ENCODE results near the gene LY6G6F.
A peak's percentile ranks its signal among the peaks of the same experiment; 100 is the strongest.

Gene LY6G6F

DNA sequence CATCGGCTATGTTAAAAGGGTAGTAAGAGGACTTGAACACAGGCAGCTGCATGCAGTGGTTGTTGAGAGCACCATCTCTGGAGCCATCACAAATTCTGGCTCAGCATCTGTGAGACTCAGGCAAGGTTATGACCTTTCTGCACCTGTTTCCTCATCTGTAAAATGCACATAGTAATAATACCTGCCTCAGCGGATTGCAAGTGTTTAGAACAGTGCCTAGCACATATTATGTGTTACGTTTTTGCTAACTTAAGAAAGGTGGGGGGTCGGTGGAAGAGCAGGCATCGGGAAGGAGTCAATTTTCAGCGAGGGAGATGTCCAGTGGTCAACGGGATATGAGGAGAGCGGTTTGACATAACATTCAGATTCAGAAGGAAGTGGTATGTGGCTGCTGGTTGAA is 28.7 kb upstream of the LY6G6F start:
- DNase-seq: no peak

DNA sequence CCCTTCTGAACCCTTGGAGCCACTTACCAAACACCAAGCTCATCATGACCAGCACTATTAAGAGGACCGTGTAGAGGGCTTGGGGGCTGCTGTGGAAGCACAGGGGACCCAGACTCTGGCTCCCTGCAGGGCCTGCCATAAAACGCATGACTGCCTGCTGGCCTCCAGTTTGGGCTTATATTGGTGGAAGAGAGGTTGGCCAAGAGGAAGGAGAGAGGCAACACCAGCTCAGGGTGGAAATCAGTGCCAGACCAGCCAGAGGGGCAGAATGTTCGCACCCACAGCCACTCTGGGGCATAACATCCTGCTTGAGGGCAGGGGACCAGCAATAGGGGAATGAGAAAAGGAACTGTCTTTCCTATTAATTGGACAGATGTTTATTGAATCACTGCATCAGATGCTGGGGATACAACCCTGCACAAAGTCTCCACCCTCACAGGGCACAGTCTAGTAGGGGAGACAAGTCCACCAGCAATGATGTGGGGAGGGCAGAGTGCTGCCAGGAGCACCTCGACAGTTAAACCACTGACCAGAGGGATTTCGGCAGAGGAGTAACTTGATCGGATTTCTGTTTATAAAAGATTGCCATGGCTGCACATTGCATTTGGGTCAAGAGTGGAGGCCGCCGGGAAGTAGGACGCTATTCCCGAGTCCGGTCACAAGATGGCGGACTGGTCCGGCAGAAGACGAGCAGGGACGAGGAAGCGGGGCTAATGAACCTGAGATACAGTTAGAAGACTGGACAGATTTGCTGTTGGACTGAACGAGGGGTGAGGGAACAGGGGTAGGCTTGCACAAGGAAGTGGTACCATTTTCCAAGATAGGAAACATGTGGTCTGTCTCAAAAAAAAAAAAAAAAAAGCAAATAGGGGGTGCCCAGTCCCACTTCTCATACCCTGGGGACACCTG is 26.2 kb upstream of the LY6G6F start, which contains the start of gene LY6G5C:
LY6G5C (minus strand) TSS at position 842 of the 909 bp plus-strand sequence; CDS start at position 148, 694 bp downstream.
- DNase-seq: peak; percentile 95

- peak; percentile 68 for DNase-seq
Observed at GRCh38 chr6:31681135-31681671, 25.5 kb upstream of the LY6G6F start.

GRCh38 chr6:31683591-31683990 is 23.1 kb upstream of the LY6G6F start:
- DNase-seq: no peak

GRCh38 chr6:31686483-31686882 is 20.2 kb upstream of the LY6G6F start:
- no peak for DNase-seq

- no peak for DNase-seq
Observed at GRCh38 chr6:31687321-31687720, 19.3 kb upstream of the LY6G6F start.

DNA sequence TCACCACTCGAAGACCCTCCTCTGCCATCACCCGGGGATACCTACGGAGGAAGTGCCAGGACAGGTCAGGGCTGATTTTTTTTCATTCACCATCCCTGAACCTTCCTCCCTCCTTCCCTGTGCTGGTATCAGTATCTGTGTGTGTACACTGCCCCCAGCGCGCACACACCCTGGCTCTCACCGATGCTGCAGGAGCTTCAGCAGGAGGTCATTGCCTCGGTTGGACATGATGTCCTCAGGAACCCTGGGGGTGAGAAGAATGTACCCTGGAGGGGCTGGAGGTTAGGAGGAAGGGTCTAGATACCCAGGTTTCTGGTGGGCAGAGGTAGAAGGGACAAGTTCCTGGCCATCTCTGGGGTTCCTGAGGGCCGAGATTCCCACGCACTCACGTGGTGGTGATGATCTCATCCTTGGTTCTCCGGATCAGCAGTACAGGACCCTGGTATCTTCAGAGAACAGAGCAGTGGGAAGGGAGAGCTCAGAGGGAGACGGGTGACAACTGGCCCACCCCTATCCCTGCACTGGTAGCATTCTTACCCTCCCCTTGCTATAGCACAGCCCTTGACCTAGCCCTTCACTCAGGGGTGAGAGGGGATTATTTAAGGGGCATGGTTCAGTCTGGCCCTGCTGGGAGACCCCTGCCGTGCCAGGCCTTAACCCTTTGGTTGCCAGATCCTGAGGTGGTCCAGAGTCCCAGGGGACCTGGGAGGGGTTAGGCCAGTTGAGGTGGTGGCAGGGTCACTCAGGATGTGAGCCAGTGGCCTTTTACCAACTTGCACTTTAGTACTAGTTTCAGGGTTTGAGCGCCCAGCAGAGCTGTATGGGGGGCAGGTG is 18.6 kb upstream of the LY6G6F start:
- no peak for DNase-seq

- DNase-seq: no peak
Observed at GRCh38 chr6:31689249-31690110, 17.2 kb upstream of the LY6G6F start.

DNA sequence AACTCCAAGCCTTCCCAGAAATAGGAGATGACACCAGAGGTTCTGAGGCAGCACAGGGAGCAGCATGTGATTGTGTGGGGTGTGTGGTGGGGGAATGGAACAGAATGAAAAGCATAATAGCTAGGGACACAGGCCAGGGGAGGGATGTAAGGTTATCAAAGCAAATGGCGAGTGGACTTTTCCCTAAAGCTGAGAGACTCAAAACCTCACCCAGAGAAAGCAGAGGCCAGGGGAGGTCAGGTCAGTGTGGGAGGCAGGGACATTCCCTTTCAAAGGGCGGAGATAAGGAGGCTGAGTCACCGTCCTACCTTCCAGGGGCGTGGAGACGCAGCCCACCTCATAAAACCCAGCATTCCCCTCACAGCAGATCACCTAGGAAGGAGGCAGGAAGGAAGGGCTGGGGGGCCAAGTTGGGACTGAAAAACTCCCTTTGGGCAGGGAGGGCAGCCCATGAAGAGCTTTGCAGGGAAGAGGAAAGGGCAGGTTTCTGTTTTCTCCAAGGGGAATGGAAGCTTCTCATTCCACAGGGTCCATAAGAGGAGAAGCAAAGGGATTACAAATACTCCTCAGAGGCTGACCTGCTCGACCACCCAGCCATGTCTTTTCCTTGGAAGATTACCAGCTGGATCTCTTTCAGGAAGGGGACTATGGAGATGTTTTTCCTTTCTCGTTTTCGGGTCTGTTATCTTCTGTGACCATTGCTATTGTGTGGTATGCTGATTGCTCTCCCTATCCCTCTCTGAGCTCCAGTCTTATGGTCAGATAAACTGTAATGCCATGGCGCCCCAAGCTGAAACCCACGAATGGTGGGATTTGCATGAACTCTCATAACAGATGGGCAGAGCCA is 16.2 kb upstream of the LY6G6F start:
- no peak for DNase-seq

DNA sequence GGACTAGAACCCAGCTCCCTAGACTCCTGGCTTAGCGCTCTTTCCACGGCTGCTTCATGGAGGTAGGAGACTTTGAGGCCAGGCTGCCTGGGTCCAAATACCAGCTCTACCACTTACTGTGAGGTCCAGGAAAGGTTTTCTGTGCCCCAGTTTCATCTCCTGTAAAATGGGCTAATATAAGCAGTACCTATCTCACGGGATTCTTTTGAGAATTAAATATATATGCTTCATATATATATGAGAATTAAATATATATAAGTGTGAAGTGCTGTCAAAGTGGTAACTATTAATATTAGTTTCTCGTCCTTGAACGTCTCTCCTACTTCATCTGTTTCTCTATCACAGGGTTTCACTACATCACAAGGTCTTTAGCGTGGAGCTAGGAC is 15.6 kb upstream of the LY6G6F start:
- DNase-seq: no peak

- DNase-seq: no peak
Observed at GRCh38 chr6:31691564-31692108, 15.0 kb upstream of the LY6G6F start.

- no peak for DNase-seq
Observed at GRCh38 chr6:31692353-31692752, 14.3 kb upstream of the LY6G6F start.

DNA sequence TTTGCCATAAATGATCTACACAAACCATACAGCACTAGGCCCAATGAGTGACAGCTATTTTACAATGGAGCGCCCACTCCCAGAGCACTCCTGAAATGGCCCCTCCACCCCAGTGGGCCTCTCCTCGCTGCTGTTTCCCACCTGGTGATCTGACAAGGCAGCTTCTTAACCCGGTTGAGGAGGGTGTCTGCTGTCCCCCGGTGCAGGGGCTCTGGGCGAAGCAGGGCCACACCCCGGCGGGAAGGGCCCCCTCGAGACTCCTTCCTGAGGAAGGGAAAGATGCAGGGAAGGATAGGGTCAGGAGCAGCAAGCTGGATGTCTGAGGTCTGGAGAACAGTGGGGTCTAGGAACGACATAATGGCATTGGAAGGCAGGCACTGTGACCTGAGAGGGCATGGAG is 13.8 kb upstream of the LY6G6F start:
- DNase-seq: no peak

GRCh38 chr6:31693535-31693934 is 13.1 kb upstream of the LY6G6F start:
- no peak for DNase-seq

- no peak for DNase-seq
Observed at GRCh38 chr6:31697555-31697954, 9.1 kb upstream of the LY6G6F start.

DNA sequence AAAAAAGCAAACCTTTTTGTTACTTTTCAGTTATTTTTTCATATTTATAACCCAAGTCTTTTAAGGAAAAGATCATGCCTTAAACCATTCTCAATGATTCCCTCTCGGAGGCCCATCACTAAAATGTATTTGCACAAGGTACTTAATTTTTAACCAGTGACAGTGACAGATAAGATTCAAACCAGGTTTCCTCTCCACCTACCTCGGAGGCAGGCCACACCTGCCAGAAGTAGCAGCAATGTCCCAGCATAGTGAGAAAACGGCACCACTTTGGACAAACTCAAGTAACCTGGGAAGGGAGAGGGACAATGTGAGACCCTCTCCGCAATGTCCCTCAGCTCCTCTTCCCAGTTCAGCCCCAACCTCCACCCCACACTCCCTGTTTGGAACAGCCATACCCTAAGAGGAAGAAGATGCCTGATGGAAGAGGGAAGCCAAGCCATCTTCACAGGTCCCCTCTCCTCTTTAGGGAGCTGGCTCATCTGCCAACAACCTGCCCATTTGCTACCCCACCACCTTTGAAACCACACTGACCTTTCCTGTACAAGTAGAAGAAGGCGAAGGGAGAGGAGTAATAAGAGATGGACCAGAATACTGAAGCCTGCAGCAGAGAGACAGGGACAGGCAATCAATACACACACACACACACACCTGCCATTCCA is 5.8 kb upstream of the LY6G6F start:
- no peak for DNase-seq

- peak; percentile 19 for DNase-seq
Observed at GRCh38 chr6:31701666-31702404, 4.8 kb upstream of the LY6G6F start.

DNA sequence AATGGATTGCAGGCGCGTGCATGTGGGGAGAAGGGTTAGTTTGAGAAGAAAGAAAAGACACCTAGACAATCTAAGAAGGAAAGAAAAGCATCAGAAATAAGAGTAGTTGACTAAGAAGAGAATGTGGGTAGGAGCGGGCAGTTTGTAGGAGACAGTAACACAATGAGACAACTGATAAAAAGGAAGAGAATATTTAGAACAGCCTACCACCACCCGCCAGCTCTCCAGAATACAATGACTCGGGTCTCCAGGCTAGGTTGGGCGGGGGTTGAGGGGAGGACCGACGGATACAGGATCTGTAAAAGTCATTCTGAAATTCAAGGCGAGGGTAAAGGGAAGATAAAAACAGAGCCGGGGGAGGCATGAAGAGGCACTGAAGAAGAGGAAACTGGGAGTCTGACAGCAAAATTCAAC is 4.3 kb upstream of the LY6G6F start:
- DNase-seq: peak; percentile 62

DNA sequence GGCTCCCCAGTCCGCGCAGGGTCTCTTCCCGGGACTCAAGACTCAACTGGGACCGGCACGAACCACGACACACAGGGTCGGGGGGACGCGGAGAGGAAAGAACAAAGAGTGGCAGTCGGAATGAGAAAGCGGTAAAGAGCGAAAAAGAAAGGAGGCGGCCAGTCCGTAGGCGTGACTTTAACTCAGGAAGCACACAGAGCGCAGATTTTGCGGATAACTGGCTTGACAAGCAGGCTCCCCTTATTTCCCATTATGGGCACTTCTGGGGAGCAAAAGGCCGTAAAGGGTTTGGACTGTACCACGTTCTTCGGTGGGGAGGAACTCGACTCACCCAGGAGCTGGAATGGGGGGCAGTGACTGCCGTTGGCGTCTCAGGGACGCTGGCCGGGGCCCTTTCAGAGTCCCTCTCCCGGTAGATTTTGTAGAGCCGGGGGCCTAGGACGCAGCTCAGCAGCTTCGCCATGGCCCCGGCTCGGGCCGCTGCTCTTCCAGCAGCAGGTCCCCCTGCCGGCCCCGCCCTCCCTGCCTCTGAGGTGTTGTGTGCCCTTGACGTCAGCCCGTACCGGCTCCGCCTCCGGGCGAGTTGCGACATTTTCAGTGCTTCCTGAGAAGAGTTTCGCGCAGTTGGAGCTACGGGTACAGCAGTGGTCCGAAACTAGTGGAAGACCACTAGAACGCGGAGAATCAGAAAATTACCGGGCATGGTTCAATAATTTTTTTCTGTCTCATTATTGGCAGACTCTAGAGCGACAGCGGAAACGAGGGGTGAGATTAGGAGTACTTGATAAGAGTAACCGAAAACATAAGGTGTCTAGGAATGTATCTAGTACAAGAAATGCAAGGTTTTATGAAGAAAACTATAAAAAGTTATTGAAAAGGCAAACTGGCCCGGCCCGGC is 3.6 kb upstream of the LY6G6F start, which contains the start of gene ABHD16A:
ABHD16A (minus strand) TSS at position 506 of the 898 bp plus-strand sequence; CDS start at position 463, 43 bp downstream.
- peak; percentile 91 for DNase-seq
